NCI-H1930 (cell line): ENCODE data around the gene PAK4.

Experiments
- DNase-seq, 2 experiments: peaks; one replicate each; lab custom pipeline; 2025; lab: John Stamatoyannopoulos, UW

Gene PAK4

DNA sequence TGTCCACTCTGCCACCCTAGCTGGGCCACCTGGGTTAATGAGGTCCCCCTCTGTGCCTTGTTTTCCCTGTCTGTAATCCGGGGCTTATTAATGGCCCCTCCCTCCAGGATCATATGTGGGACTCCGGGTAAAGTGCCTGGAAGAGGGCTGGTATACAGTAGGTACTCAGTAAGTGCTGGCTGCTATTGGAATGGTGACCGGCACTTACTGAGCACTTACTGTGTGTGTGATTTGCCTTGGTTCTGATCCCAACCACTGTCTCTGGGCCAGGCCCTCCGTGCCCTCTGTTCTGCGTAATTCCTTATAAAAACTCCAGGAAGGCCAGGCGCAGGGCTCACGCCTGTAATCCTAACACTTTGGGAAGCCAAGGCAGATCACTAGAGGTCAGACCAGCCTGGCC lies 40.3 kb downstream of the PAK4 start:
- DNase-seq: no peak

GRCh38 chr19:39166571-39167391 lies 41.2 kb downstream of the PAK4 start:
- DNase-seq: no peak

GRCh38 chr19:39167461-39168257 lies 42.1 kb downstream of the PAK4 start:
- DNase-seq: no peak

DNA sequence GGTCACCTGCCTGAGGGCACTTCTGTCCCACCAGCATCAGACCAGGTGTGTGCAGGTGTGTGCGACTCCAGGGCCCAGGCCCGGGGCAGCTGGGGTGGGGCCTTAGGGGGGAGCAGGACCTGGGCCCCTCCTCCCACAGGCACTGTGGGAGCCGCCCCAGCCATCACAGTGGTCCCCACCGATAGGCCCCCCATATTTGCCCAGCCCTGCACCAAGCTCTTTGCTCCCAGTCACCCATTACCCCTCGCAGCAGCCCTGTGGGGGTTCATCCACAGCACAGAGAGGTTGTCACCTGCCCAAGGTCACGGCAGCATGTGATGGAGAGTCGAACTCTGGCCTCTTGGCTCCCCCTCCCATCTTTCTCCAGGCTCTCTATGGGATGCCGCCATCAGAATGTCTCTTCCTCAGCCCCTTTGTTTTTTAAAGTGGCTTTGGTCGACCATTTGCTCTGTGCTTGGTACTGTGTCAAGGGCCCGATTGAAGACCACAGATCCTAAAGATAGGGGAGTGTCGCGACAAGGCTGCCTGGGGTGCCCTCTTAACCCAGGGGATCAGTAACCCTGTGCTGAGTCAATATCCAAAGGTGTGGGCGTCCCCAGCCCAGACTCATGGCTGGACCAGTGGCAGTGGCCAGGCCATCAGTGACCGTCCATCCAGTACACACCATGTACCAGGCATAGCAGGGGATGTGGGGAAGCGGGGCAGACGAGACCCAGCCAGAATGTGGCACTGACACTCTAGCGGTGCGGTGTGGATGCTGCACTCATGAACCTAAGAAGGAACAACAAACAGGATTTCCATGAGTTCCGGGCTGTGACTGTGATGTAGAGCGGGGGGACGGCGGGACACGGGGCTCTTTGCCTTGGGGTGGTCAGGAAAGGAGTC lies 42.9 kb downstream of the PAK4 start:
- no peak for DNase-seq

GRCh38 chr19:39169143-39169810 lies 43.7 kb downstream of the PAK4 start:
- DNase-seq: no peak

- DNase-seq: no peak
These were observed 45.0 kb downstream of the PAK4 start for GRCh38 chr19:39170386-39171231.

DNA sequence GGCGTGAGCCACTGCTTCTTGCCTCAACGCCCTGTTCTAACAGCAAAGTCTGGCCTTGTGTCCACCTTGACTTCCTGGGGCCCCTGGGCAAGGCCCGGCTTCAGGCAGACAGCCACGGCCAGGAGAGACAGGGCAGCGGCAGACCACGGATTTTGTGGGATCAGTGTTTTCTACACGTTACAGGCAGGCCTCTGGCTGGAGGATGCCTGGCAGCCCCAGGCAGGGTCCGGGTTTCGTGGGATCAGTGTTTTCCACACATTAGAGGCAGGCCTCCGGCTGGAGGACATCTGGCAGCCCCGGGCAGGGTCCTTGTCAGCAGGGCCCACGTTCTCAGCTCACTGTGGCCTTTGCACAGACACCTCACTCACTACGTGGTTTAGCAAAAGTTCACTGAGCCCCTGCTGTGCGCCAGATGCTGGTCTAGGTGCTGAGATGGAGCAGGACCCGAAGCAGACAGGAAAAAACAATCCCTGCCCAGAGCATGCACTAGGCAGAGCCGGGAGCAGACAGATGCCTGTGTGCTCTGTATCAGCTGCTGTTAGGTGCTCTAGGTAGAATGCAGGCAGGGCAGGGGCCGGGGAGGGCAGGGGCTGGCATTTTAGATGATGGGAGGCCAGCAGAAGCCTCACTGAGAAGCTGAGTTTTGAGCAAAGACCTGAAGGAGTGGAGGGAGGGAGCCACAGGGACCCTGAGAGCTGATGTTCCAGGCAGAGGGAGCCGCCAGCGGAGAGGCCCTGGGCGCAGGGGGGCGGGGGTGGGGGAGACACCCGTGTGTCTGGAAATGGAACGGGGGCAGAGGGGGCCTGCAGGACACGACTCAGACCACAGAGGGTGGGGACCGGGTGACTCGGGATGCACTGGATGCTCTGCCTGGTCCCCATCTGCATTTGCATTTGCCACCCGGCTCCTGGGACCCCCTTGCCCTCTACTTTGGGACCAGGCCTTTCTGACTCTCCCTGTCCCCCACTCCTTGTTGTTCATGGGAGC lies 46.2 kb downstream of the PAK4 start:
- no peak for DNase-seq

DNA sequence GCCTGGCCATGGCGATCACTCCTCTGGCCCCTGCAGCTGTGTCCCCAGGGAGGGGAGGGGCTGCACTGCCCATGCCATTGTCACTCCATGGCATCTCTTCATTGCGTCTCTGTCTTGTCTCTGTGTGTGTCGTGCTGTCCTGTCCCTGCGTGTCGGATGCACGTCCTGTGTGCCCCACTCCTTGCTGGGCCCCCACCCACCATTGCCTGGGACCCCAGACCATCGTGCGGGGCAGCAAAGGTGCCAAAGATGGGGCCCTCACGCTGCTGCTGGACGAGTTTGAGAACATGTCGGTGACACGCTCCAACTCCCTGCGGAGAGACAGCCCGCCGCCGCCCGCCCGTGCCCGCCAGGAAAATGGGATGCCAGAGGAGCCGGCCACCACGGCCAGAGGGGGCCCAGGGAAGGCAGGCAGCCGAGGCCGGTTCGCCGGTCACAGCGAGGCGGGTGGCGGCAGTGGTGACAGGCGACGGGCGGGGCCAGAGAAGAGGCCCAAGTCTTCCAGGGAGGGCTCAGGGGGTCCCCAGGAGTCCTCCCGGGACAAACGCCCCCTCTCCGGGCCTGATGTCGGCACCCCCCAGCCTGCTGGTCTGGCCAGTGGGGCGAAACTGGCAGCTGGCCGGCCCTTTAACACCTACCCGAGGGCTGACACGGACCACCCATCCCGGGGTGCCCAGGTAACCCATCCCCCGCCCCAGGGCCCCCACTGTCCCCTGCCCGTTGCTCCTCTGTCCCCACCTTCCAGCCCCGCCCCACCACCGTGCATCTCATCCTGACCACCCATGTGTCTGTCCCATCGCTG lies 47.3 kb downstream of the PAK4 start:
- DNase-seq: no peak

DNA sequence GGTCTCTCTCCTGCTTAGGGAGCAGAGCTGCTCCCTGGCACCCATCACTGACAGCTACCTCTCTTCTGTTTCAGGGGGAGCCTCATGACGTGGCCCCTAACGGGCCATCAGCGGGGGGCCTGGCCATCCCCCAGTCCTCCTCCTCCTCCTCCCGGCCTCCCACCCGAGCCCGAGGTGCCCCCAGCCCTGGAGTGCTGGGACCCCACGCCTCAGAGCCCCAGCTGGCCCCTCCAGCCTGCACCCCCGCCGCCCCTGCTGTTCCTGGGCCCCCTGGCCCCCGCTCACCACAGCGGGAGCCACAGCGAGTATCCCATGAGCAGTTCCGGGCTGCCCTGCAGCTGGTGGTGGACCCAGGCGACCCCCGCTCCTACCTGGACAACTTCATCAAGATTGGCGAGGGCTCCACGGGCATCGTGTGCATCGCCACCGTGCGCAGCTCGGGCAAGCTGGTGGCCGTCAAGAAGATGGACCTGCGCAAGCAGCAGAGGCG lies 48.0 kb downstream of the PAK4 start:
- no peak for DNase-seq

DNA sequence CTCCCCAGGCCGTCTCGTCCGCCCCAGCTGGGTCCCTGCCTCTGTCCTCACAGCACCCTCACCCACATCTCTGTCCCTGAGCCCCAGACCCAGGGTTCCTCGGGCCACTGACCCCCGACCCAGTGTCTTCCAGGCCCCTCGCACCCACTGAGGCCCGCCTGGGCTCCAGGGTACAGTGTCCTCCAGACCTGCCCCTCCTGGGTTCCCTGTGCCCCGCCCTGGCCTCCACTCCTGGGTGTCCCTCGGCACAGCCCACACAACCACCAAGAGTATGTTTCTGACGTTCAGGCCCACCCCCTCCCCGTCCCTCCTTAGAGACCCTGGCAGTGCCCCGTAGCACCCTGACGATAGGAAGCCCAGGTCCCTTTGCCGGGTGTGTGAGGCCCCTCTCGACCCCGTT lies 48.6 kb downstream of the PAK4 start:
- no peak for DNase-seq

GRCh38 chr19:39174558-39175544 lies 49.3 kb downstream of the PAK4 start:
- DNase-seq: no peak

GRCh38 chr19:39175564-39175963 lies 50.0 kb downstream of the PAK4 start:
- DNase-seq: no peak

GRCh38 chr19:39177110-39177699 lies 51.6 kb downstream of the PAK4 start:
- no peak for DNase-seq

- no peak for DNase-seq
These were observed 52.1 kb downstream of the PAK4 start for GRCh38 chr19:39177736-39178135.

- no peak for DNase-seq
These were observed 52.9 kb downstream of the PAK4 start for GRCh38 chr19:39178296-39179006.

DNA sequence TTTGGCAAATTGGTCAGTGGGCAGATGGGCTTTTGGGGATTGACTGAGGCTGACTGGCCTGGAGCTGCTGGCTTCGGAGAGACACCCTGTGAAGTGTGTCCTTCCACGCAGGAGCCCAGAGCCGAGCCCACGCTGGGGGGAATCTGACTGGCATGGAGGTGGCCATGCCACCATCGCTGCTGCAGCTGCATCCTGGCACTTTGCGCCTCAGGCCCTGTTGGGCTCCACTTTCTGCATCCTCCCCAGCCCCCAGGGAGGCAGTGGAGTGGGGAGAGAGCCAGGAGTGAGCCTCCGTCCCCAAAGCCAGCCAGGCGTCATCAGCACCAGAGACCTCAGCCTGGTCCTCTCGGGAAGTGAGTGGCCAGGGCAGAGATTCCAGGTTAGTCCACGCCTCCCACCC lies 54.2 kb downstream of the PAK4 start:
- no peak for DNase-seq
